HepG2 (cell line): ENCODE data around the gene SASS6. TPM values are rescaled to one million over a fixed set of nuclear protein-coding genes. Genes with fewer than 3 reads are reported as not detected.
A peak's percentile ranks its signal among the peaks of the same experiment; 100 is the strongest.

ENCODE experiments used
- HMG20A ChIP-seq: IDR thresholded peaks from 2 replicates; pipeline ENCODE4 v1.6.1; 2016; ENCODE audit warnings: borderline replicate concordance
- NFE2 ChIP-seq: sonication (generic); formaldehyde crosslinking; IDR thresholded peaks from 2 replicates; pipeline ENCODE4 v1.4.0; 2020; ENCODE audit warnings: missing genetic modification reagents
- PAX8 ChIP-seq: sonication (generic); formaldehyde crosslinking; IDR thresholded peaks from 2 replicates; pipeline ENCODE4 v1.8.0; 2022; ENCODE audit warnings: mild to moderate bottlenecking, missing genetic modification reagents, borderline replicate concordance
- RFX5 ChIP-seq: IDR thresholded peaks from 2 replicates; pipeline ENCODE4 v1.6.1; 2011; ENCODE audit warnings: low read depth, low read length, improper control_type of control experiment
- SYNCRIP ChIP-seq: fragments of 200-400 bp; formaldehyde crosslinking; IDR thresholded peaks from 2 replicates; pipeline ENCODE4 v1.6.1; 2018; ENCODE audit warnings: mild to moderate bottlenecking, low read depth, low read length; ENCODE audit not compliant: insufficient read depth
- ZBTB38 ChIP-seq: sonication (generic); formaldehyde crosslinking; IDR thresholded peaks from 2 replicates; pipeline ENCODE4 v1.5.1; 2020; ENCODE audit warnings: mild to moderate bottlenecking, missing genetic modification reagents
- ZNF124 ChIP-seq: sonication (generic); formaldehyde crosslinking; IDR thresholded peaks from 2 replicates; pipeline ENCODE4 v1.4.0; 2020; ENCODE audit warnings: missing genetic modification reagents
- ZNF232 ChIP-seq: sonication (generic); formaldehyde crosslinking; IDR thresholded peaks from 2 replicates; pipeline ENCODE4 v1.4.0; 2020; ENCODE audit warnings: missing genetic modification reagents, borderline replicate concordance
- ZNF235 ChIP-seq: sonication (generic); formaldehyde crosslinking; IDR thresholded peaks from 2 replicates; pipeline ENCODE4 v1.8.1; 2023; ENCODE audit warnings: mild to moderate bottlenecking, missing genetic modification reagents, borderline replicate concordance
- ZNF562 ChIP-seq: sonication (generic); formaldehyde crosslinking; IDR thresholded peaks from 2 replicates; pipeline ENCODE4 v1.8.0; 2022; ENCODE audit warnings: missing genetic modification reagents, borderline replicate concordance
- polyA plus RNA-seq, 8 experiments: library from polyadenylated mRNA; depleted of rRNA in 3 of 8; stranded (reverse) in 7 of 8; unstranded in 1 of 8; fragments of >200 nt; fragmentation: Illumina TruSeq in 4 of 8; extraction: Trizol in 4 of 8; gene quantifications; 2 replicates each; pipeline versions ENCODE4 v1.2.1 to v1.2.3, GENCODE V29; 2011 to 2016; ENCODE audit warnings: low read depth in 4 of 8, missing spikeins in 1 of 8, mixed read lengths in 1 of 8; ENCODE audit not compliant: insufficient read depth in 1 of 8
- total RNA-seq, 5 experiments: library from RNA; depleted of rRNA; stranded (reverse); fragments of >200 nt; fragmentation: Illumina TruSeq; extraction: Trizol; gene quantifications; 2 replicates each; pipeline ENCODE4 v1.2.3, GENCODE V29; 2016; ENCODE audit warnings: low read depth in 1 of 5
- TF ChIP-seq, protein P1 (sequence below): sonication (generic); formaldehyde crosslinking; conservative IDR thresholded peaks from 2 replicates; pipeline ENCODE4 v1.5.0; 2020; ENCODE audit warnings: missing genetic modification reagents
- TF ChIP-seq, protein P2 (sequence below): sonication (generic); formaldehyde crosslinking; IDR thresholded peaks from 2 replicates; pipeline ENCODE4 v1.4.0; 2020; ENCODE audit warnings: mild to moderate bottlenecking, missing genetic modification reagents
- TF ChIP-seq, protein P3 (sequence below): sonication (generic); formaldehyde crosslinking; IDR thresholded peaks from 2 replicates; pipeline ENCODE4 v1.4.0; 2020; ENCODE audit warnings: mild to moderate bottlenecking, missing genetic modification reagents, borderline replicate concordance
- TF ChIP-seq, protein P4 (sequence below): IDR thresholded peaks from 2 replicates; pipeline ENCODE4 v1.6.1; 2016; ENCODE audit warnings: missing biosample characterization, missing genetic modification reagents, low read depth
- TF ChIP-seq, protein P5 (sequence below): IDR thresholded peaks from 2 replicates; pipeline ENCODE4 v1.6.1; 2016; ENCODE audit warnings: missing compliant biosample characterization, missing genetic modification reagents, borderline replicate concordance
- TF ChIP-seq, protein P6 (sequence below): sonication (generic); formaldehyde crosslinking; IDR thresholded peaks from 2 replicates; pipeline ENCODE4 v1.4.0; 2020; ENCODE audit warnings: missing genetic modification reagents, borderline replicate concordance
- TF ChIP-seq, protein P7 (sequence below): sonication (generic); formaldehyde crosslinking; IDR thresholded peaks from 2 replicates; pipeline ENCODE4 v1.4.0; 2020; ENCODE audit warnings: missing genetic modification reagents

The SASS6 gene
- total and polyA plus RNA-seq, 2 of the 13 experiments (the other 11 are each of a cell fraction or from before 2014, with no cell fraction given): 2.3 to 10.7 TPM

DNA sequence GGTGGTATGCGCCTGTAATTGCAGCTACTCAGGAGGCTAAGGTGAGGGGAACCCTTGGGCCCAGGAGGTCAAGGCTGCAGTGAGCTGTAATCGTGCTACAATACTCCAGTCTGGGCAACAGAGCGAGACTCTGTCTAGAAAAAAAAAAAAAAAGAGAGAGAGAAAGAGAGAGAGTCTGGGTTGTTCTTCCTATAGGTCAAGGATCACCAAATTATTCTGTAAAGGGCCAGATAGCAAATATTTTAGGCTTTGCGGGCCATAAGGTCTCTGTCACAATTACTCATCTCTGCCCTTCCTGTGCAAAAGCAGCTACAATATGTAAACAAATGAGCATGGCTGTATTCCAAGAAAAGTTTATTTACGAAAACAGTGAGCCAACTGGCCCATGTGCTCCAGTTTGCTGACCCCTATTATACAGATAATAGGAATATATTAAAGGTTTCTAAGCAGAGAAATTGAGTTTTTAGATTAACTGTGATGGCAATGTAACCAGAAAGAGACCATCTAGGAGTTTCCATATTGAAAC is 2.1 kb downstream of the SASS6 start (continued):
- TF ChIP-seq, protein P1, sequence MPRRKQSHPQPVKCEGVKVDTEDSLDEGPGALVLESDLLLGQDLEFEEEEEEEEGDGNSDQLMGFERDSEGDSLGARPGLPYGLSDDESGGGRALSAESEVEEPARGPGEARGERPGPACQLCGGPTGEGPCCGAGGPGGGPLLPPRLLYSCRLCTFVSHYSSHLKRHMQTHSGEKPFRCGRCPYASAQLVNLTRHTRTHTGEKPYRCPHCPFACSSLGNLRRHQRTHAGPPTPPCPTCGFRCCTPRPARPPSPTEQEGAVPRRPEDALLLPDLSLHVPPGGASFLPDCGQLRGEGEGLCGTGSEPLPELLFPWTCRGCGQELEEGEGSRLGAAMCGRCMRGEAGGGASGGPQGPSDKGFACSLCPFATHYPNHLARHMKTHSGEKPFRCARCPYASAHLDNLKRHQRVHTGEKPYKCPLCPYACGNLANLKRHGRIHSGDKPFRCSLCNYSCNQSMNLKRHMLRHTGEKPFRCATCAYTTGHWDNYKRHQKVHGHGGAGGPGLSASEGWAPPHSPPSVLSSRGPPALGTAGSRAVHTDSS (CRISPR knock-in tag): no peak
- TF ChIP-seq ZNF232: no peak
- no peak for TF ChIP-seq SYNCRIP
- TF ChIP-seq ZBTB38 (CRISPR knock-in tag): no peak
- no peak for TF ChIP-seq ZNF235 (CRISPR knock-in tag)
- TF ChIP-seq, protein P2, sequence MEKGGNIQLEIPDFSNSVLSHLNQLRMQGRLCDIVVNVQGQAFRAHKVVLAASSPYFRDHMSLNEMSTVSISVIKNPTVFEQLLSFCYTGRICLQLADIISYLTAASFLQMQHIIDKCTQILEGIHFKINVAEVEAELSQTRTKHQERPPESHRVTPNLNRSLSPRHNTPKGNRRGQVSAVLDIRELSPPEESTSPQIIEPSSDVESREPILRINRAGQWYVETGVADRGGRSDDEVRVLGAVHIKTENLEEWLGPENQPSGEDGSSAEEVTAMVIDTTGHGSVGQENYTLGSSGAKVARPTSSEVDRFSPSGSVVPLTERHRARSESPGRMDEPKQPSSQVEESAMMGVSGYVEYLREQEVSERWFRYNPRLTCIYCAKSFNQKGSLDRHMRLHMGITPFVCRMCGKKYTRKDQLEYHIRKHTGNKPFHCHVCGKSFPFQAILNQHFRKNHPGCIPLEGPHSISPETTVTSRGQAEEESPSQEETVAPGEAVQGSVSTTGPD (CRISPR knock-in tag): no peak
- peak; percentile 26; the same call in 1 of the 2 replicates for TF ChIP-seq HMG20A (CRISPR knock-in tag)
- TF ChIP-seq, protein P3, sequence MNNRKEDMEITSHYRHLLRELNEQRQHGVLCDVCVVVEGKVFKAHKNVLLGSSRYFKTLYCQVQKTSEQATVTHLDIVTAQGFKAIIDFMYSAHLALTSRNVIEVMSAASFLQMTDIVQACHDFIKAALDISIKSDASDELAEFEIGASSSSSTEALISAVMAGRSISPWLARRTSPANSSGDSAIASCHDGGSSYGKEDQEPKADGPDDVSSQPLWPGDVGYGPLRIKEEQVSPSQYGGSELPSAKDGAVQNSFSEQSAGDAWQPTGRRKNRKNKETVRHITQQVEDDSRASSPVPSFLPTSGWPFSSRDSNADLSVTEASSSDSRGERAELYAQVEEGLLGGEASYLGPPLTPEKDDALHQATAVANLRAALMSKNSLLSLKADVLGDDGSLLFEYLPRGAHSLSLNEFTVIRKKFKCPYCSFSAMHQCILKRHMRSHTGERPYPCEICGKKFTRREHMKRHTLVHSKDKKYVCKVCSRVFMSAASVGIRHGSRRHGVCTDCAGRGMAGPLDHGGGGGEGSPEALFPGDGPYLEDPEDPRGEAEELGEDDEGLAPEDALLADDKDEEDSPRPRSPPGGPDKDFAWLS (CRISPR knock-in tag): no peak
- TF ChIP-seq, protein P4, sequence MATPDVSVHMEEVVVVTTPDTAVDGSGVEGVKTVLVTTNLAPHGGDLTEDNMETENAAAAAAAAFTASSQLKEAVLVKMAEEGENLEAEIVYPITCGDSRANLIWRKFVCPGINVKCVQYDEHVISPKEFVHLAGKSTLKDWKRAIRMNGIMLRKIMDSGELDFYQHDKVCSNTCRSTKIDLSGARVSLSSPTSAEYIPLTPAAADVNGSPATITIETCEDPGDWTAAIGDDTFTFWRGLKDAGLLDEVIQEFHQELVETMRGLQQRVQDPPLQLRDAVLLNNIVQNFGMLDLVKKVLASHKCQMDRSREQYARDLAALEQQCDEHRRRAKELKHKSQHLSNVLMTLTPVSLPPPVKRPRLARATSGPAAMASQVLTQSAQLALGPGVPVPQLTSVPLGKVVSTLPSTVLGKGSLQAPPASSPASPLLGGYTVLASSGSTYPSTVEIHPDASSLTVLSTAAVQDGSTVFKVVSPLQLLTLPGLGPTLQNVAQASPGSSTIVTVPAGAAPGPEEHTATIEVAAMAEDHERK (CRISPR knock-in tag): no peak
- peak; percentile 57; the same call in 1 of the 2 replicates for TF ChIP-seq ZNF124 (CRISPR knock-in tag)
- no peak for TF ChIP-seq RFX5
- TF ChIP-seq, protein P5, sequence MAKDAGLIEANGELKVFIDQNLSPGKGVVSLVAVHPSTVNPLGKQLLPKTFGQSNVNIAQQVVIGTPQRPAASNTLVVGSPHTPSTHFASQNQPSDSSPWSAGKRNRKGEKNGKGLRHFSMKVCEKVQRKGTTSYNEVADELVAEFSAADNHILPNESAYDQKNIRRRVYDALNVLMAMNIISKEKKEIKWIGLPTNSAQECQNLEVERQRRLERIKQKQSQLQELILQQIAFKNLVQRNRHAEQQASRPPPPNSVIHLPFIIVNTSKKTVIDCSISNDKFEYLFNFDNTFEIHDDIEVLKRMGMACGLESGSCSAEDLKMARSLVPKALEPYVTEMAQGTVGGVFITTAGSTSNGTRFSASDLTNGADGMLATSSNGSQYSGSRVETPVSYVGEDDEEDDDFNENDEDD (CRISPR knock-in tag): no peak
- TF ChIP-seq NFE2 (CRISPR knock-in tag): no peak
- TF ChIP-seq PAX8 (CRISPR knock-in tag): no peak
- TF ChIP-seq, protein P6, sequence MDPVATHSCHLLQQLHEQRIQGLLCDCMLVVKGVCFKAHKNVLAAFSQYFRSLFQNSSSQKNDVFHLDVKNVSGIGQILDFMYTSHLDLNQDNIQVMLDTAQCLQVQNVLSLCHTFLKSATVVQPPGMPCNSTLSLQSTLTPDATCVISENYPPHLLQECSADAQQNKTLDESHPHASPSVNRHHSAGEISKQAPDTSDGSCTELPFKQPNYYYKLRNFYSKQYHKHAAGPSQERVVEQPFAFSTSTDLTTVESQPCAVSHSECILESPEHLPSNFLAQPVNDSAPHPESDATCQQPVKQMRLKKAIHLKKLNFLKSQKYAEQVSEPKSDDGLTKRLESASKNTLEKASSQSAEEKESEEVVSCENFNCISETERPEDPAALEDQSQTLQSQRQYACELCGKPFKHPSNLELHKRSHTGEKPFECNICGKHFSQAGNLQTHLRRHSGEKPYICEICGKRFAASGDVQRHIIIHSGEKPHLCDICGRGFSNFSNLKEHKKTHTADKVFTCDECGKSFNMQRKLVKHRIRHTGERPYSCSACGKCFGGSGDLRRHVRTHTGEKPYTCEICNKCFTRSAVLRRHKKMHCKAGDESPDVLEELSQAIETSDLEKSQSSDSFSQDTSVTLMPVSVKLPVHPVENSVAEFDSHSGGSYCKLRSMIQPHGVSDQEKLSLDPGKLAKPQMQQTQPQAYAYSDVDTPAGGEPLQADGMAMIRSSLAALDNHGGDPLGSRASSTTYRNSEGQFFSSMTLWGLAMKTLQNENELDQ (CRISPR knock-in tag): no peak
- TF ChIP-seq, protein P7, sequence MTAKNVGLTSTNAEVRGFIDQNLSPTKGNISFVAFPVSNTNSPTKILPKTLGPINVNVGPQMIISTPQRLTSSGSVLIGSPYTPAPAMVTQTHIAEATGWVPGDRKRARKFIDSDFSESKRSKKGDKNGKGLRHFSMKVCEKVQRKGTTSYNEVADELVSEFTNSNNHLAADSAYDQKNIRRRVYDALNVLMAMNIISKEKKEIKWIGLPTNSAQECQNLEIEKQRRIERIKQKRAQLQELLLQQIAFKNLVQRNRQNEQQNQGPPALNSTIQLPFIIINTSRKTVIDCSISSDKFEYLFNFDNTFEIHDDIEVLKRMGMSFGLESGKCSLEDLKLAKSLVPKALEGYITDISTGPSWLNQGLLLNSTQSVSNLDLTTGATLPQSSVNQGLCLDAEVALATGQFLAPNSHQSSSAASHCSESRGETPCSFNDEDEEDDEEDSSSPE (CRISPR knock-in tag): no peak
- no peak for TF ChIP-seq ZNF562 (CRISPR knock-in tag)
